Naive thymus-derived CD4-positive, alpha-beta T cell (primary cell): Measurements from ENCODE around the gene PLA2G12A. TPM values are rescaled to one million over a fixed set of nuclear protein-coding genes. Genes with fewer than 3 reads are reported as not detected.

ENCODE experiments used
- ATAC-seq: fragments of 150-1000 bp; cut with Tn5 transposase; 2 replicates; pipeline ENCODE4 v1.10.0; 2021; ENCODE audit warnings: mild to moderate bottlenecking, moderate library complexity
- CTCF ChIA-PET: fragments of 350-600 bp; sonication (Branson Sonifier 250); formaldehyde crosslinking; loops from one replicate; lab custom pipeline; 2021; ENCODE audit warnings: antibody characterized with exemption; lab: Charles Lee
- POLR2A ChIA-PET: fragments of 350-600 bp; sonication (Branson Sonifier 250); formaldehyde crosslinking; loops from one replicate; lab custom pipeline; 2021; ENCODE audit warnings: antibody characterized with exemption, inconsistent platforms; lab: Charles Lee
- DNase-seq, 9 donors: peaks; one replicate each; pipeline versions ENCODE4 v3.0.0 to v3.0.0-alpha.2; 2020 to 2022; ENCODE audit warnings: mixed read lengths in 1 of 9
- H3K27ac ChIP-seq: one replicate; pipeline ENCODE4 v1.7.0; 2013; ENCODE audit warnings: mild to moderate bottlenecking, low read depth, low read length, moderate library complexity
- H3K27me3 ChIP-seq, 2 donors: one replicate each; pipeline ENCODE4 v1.7.0; 2013; ENCODE audit warnings: low read length in 2 of 2, mild to moderate bottlenecking in 2 of 2, moderate library complexity in 2 of 2; ENCODE audit not compliant: control insufficient read depth in 2 of 2, insufficient read depth in 2 of 2
- H3K36me3 ChIP-seq, 3 experiments: 1 replicate in 2 of 3; 2 replicates in 1 of 3; pipeline ENCODE4 v1.7.0; 2013; ENCODE audit warnings: low read length in 3 of 3, mild to moderate bottlenecking in 3 of 3, moderate library complexity in 1 of 3; ENCODE audit not compliant: insufficient read depth in 3 of 3, control insufficient read depth in 2 of 3
- H3K4me1 ChIP-seq, 2 donors: one replicate each; pipeline ENCODE4 v1.7.0; 2013; ENCODE audit warnings: low read length in 2 of 2, mild to moderate bottlenecking in 2 of 2, moderate library complexity in 1 of 2; ENCODE audit not compliant: control insufficient read depth in 2 of 2, insufficient read depth in 2 of 2
- H3K4me3 ChIP-seq: 2 replicates; pipeline ENCODE4 v1.7.0; 2013; ENCODE audit warnings: mild to moderate bottlenecking, low read length
- H3K9me3 ChIP-seq, 3 experiments: 1 replicate in 2 of 3; 2 replicates in 1 of 3; pipeline ENCODE4 v1.7.0; 2013; ENCODE audit warnings: low read length in 3 of 3; ENCODE audit not compliant: control insufficient read depth in 2 of 3
- H3K27ac Mint-ChIP-seq, 9 donors: one replicate each; pipeline ENCODE4 v1.8.0; 2020 to 2022; ENCODE audit warnings: mixed read lengths in 9 of 9, mild to moderate bottlenecking in 8 of 9, moderate library complexity in 5 of 9, inconsistent platforms in 2 of 9
- H3K27me3 Mint-ChIP-seq, 5 donors: one replicate each; pipeline ENCODE4 v1.8.0; 2021 to 2022; ENCODE audit warnings: mixed read lengths in 5 of 5, mild to moderate bottlenecking in 1 of 5
- H3K36me3 Mint-ChIP-seq, 5 donors: one replicate each; pipeline ENCODE4 v1.8.0; 2020 to 2022; ENCODE audit warnings: mixed read lengths in 5 of 5, mild to moderate bottlenecking in 3 of 5, inconsistent platforms in 1 of 5
- H3K4me1 Mint-ChIP-seq, 7 donors: one replicate each; pipeline ENCODE4 v1.8.0; 2020 to 2022; ENCODE audit warnings: mixed read lengths in 7 of 7, mild to moderate bottlenecking in 3 of 7, inconsistent platforms in 1 of 7
- H3K4me3 Mint-ChIP-seq, 10 donors: one replicate each; pipeline ENCODE4 v1.8.0; 2020 to 2022; ENCODE audit warnings: mild to moderate bottlenecking in 10 of 10, mixed read lengths in 10 of 10, moderate library complexity in 6 of 10, inconsistent platforms in 2 of 10
- H3K9me3 Mint-ChIP-seq, 11 donors: one replicate each; pipeline ENCODE4 v1.8.0; 2020 to 2022; ENCODE audit warnings: mixed read lengths in 11 of 11, mild to moderate bottlenecking in 4 of 11, inconsistent platforms in 1 of 11, moderate library complexity in 1 of 11
- intact Hi-C, 2 donors: fragments of 100-400 bp; cut with micrococcal nuclease; formaldehyde crosslinking; loops; one replicate each; pipeline ENCODE4 v1.15.1; 2023
- polyA plus RNA-seq, 2 donors: library from polyadenylated mRNA; unstranded; fragments of 300-500 nt; fragmentation: Illumina TruSeq; gene quantifications; one replicate each; pipeline ENCODE4 v1.2.3, GENCODE V29; 2021
- total RNA-seq, 6 experiments: library from RNA in 5 of 6; stranded (reverse) in 5 of 6; gene quantifications; 1 replicate in 5 of 6; 2 replicates in 1 of 6; pipeline ENCODE4 v1.2.3 and lab custom pipeline; 2021 to 2026

The PLA2G12A gene
- total RNA-seq (10 to 100 TPM; 11.5 to 15.4 (median 14.5) TPM), polyA plus RNA-seq (10 to 100 TPM; 47.8 to 48.4 TPM), total RNA-seq (lab: John Stamatoyannopoulos, UW) (15.6 reads per million, percentile 45 among the genes with 10 or more reads in this experiment)

DNA sequence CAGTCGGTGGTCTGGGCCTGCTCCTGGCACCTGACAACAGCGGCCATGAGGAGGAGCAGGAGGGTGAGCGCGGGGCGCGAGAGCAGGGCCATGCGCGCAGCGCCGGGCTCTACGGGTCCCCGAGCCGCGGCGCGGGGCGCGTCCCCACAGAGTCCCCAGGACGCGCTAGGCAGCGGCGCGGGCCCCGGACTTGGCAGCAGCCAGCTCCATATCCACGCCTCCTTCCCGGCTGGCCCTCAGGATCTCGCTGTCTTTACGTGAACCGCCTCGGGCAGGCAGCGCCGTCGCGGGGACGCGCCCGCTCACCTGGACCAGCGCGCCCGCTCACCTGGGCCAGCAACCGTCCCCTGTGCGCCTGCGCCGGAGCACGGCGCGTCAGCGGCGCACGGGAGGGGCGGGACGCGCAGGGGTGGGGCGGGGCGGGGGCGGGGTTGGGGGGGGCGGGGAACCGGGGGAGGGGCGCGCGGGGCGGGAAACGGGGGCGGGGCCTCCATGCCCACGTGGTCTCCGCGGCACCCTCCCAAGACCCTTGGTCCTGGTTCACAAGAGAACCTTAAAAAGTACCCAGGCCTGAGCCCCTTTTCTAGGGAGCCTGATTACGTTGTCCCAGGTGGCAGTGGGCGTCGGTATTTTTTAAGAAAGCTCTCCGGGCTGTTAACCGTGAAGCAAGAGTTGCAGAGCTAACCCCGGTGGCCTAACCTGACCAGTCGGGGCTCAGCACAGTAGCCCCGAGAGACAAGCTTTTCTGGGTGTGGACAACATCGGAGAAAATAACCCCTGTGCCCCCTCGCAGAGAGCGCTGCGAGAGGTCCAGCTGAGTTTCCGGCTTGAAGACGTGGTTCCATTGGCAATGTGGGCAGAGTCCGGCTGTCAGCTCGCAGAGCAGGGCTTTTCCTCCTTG lies at the start of gene PLA2G12A:
Gene PLA2G12A (minus strand): TSS at position 353 of the 901 bp plus-strand sequence. CDS start 261 bp downstream, at position 92.
- Mint-ChIP-seq H3K27ac (peak within 1 kb of the TSS; percentile 64 to 95 (median 90)), H3K4me3 (peak within 1 kb of the TSS; percentile 88 to 96 (median 92)), H3K4me1 (peaks cover 12 to 39% (median 30%) of the 10 kb centered on the region in 7 donors), H3K27me3 (peaks cover 0 to 4% (median 0%) of the 10 kb centered on the region in 5 donors), H3K36me3 (peaks cover 0 to 16% (median 13%) of the 10 kb centered on the region in 5 donors), H3K9me3 (no peaks in the 10 kb centered on the region)
- Histone ChIP-seq H3K36me3 (no peaks in the 10 kb centered on the region), H3K27me3 (no peaks in the 10 kb centered on the region), H3K4me1 (peaks cover 10 to 14% of the 10 kb centered on the region in 2 donors), H3K9me3 (no peaks in the 10 kb centered on the region), H3K4me3 (peak within 1 kb of the TSS; percentile 96), H3K27ac (peak within 1 kb of the TSS; percentile 78)
- ChIA-PET POLR2A (interaction anchor here (0.6 to 1.7 kb wide), 10 partner anchors 18 to 297 kb away, joined by 3 to 7 read pairs (median 4); partner anchors contain the start of genes CASP6, MCUB and SEC24B), CTCF (interaction anchor here (0.6 to 1.5 kb wide), 3 partner anchors 26 to 297 kb away, joined by 3 to 7 read pairs (median 3); partner anchors contain the start of genes CASP6 and SEC24B)
- DNase-seq (peak; percentile 75 to 91 (median 86)), ATAC-seq (peak; percentile 96)
- intact Hi-C loops: loop anchor here (1.0 to 5.0 kb wide), 8 partner anchors 15 to 1080 kb away; partner anchors contain the start of genes CASP6 (in 2 of the 2), GAR1 (in 2 of the 2), SEC24B (in 2 of the 2) and MCUB (in 1 of the 2)

- Histone ChIP-seq H3K9me3 (no peaks in the 10 kb centered on the region), H3K4me3 (no peak overlapping the region), H3K4me1 (no peaks in the 10 kb centered on the region), H3K27me3 (no peaks in the 10 kb centered on the region), H3K36me3 (no peaks in the 10 kb centered on the region), H3K27ac (no peak overlapping the region)
- CTCF ChIA-PET: no interaction called here
- Mint-ChIP-seq H3K27ac (no peak overlapping the region), H3K9me3 (peaks cover 0 to 5% (median 0%) of the 10 kb centered on the region in 11 donors), H3K4me3 (no peak overlapping the region), H3K27me3 (peaks cover 6 to 25% (median 17%) of the 10 kb centered on the region in 5 donors), H3K4me1 (peaks cover 0 to 2% (median 0%) of the 10 kb centered on the region in 7 donors), H3K36me3 (no peaks in the 10 kb centered on the region)
- no peak for DNase-seq
- no peak for ATAC-seq
- POLR2A ChIA-PET: interaction anchor here (0.6 to 0.7 kb wide), 2 partner anchors 323 to 389 kb away, joined by 3 read pairs; no protein-coding TSS in a partner anchor
- intact Hi-C loops: no loop called here
Observed at GRCh38 chr4:109764789-109765402, 35.0 kb upstream of the PLA2G12A start.

- no peak overlapping the region for H3K4me3 Mint-ChIP-seq
- H3K4me1 ChIP-seq: no peaks in the 10 kb centered on the region
- no peaks in the 10 kb centered on the region for H3K27me3 ChIP-seq
- no peak overlapping the region for H3K27ac ChIP-seq
- POLR2A ChIA-PET: interaction anchor here (0.6 to 0.7 kb wide), 2 partner anchors 322 to 389 kb away, joined by 3 read pairs; no protein-coding TSS in a partner anchor
- DNase-seq (no peak), ATAC-seq (no peak)
- CTCF ChIA-PET: no interaction called here
- H3K9me3 ChIP-seq: no peaks in the 10 kb centered on the region
- intact Hi-C loops: no loop called here
- no peak overlapping the region for H3K4me3 ChIP-seq
- H3K36me3 ChIP-seq: no peaks in the 10 kb centered on the region
- no peaks in the 10 kb centered on the region for H3K36me3 Mint-ChIP-seq
- peaks cover 0 to 2% (median 0%) of the 10 kb centered on the region in 7 donors for H3K4me1 Mint-ChIP-seq
- no peak overlapping the region for H3K27ac Mint-ChIP-seq
- H3K9me3 Mint-ChIP-seq: peaks cover 0 to 5% (median 0%) of the 10 kb centered on the region in 11 donors
- peaks cover 6 to 23% (median 12%) of the 10 kb centered on the region in 5 donors for H3K27me3 Mint-ChIP-seq
Observed at GRCh38 chr4:109764376-109764775, 34.5 kb upstream of the PLA2G12A start.

DNA sequence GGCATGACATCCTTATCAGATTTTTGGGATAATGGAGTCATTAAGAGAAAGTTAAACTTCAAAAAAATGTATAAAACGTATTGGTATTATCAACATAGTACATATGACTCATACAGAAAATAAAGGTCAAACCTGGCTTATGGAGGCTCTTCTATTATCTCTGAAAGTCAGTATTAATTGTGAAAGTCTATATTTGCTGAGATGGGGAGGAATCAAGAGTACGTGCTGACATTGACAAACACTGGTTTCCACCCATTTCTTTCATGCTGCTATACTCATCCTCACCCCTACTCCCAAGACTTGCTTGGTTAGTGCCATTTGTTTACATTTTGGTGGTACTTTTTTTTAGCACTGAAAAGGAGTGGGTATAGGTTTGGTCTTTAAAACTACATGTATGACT lies 30.8 kb upstream of the PLA2G12A start:
- ChIA-PET CTCF (no interaction called here), POLR2A (no interaction called here)
- Histone ChIP-seq H3K9me3 (no peaks in the 10 kb centered on the region), H3K27ac (no peak overlapping the region), H3K4me1 (no peaks in the 10 kb centered on the region), H3K36me3 (no peaks in the 10 kb centered on the region), H3K4me3 (no peak overlapping the region), H3K27me3 (no peaks in the 10 kb centered on the region)
- intact Hi-C loops: no loop called here
- Mint-ChIP-seq H3K4me1 (peaks cover 0 to 2% (median 0%) of the 10 kb centered on the region in 7 donors), H3K9me3 (no peaks in the 10 kb centered on the region), H3K36me3 (no peaks in the 10 kb centered on the region), H3K27ac (no peak overlapping the region), H3K27me3 (peaks cover 6 to 17% (median 13%) of the 10 kb centered on the region in 5 donors), H3K4me3 (no peak overlapping the region)
- ATAC-seq: no peak
- DNase-seq: no peak

DNA sequence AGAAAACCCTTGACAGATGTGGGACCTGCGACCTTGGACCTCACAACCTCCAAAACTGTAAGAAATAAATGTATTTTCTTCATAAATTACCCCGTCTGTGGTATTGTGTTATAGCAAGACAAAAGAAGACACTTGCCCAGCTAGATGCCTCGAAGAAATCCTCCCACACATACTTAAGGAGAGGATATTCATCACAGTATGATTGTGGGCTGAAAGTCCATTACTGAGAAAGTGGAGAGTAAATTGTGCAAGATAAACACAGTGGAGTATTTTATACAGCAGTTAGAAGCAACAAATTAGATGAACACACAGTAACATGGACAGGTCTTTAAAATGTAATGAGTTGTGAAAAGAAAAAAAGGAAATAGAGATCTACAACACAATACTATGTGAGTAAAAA lies 25.8 kb upstream of the PLA2G12A start:
- no peak overlapping the region for H3K4me3 Mint-ChIP-seq
- ChIA-PET POLR2A (no interaction called here), CTCF (no interaction called here)
- H3K4me1 Mint-ChIP-seq: peaks cover 0 to 2% (median 0%) of the 10 kb centered on the region in 7 donors
- peaks cover 0 to 13% (median 9%) of the 10 kb centered on the region in 5 donors for H3K27me3 Mint-ChIP-seq
- H3K4me3 ChIP-seq: no peak overlapping the region
- no peaks in the 10 kb centered on the region for H3K36me3 ChIP-seq
- H3K9me3 Mint-ChIP-seq: peaks cover 0 to 2% (median 0%) of the 10 kb centered on the region in 11 donors
- H3K4me1 ChIP-seq: no peaks in the 10 kb centered on the region
- no peak overlapping the region for H3K27ac ChIP-seq
- H3K36me3 Mint-ChIP-seq: no peaks in the 10 kb centered on the region
- H3K9me3 ChIP-seq: no peaks in the 10 kb centered on the region
- H3K27ac Mint-ChIP-seq: no peak overlapping the region
- DNase-seq (no peak), ATAC-seq (no peak)
- intact Hi-C loops: loop anchor here in 1 of 2 donors (5.0 kb wide), 1 partner anchor 47 kb away; the partner anchor contains the start of gene CFI
- no peaks in the 10 kb centered on the region for H3K27me3 ChIP-seq
